ENCODE data around the gene GPC6.

GPC6 gene

GRCh38 chr13:93708308-93709075, 481.9 kb downstream of the GPC6 start:
- no peak for DNase-seq

DNA sequence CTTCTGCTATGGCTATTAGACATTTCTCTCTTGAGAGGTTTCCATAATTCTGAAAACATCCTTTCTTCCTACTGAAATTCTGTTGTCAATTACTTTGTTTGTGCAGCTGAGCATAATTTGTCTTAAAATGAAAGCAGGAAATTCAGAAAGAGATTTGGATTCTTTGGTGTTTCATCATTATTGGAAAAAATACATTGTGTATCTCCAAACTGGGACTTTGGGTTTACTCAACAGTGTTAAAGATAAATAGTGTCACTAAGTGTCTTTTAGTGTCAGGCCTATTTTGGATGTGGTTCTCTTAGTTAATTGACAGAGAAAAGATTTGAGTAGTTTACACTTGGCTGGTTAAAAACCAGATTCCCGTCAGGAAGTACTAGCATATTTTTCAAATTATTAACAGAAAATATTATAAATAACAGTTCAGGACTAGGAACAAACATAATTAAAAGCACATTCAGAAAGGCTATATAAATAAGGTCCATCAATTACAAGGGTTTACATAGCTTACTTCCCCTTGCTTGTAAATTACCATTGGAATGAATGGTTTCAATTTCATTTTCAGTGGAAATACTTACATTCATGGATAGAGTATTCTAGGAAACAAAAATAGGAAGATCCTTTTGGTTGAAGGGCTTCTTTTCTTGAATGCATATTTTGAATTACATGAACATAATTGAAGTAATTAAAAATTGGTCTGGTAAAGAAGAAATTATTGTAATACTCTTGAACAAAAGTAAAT, 483.1 kb downstream of the GPC6 start:
- DNase-seq, result no peak

DNA sequence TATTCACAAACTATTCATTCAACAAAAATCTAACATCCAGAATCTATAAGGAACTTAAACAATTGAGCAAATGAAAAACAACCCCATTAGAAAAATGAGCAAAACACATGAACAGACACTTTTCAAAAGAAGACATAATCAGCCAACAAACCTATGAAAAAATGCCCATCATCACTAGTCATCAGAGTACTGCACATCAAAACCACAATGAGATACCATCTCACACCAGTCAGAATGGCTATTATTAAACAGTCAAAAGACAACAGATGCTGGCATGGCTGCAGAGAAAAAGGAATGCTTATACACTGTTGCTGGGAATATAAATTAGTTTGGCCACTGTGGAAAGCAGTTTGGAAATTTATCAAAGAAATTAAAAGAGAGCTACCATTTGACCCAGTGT, 487.6 kb downstream of the GPC6 start:
- no peak for DNase-seq

GRCh38 chr13:93715866-93716265, 489.3 kb downstream of the GPC6 start:
- no peak for DNase-seq

GRCh38 chr13:93716623-93717022, 490.0 kb downstream of the GPC6 start:
- DNase-seq, result no peak

DNA sequence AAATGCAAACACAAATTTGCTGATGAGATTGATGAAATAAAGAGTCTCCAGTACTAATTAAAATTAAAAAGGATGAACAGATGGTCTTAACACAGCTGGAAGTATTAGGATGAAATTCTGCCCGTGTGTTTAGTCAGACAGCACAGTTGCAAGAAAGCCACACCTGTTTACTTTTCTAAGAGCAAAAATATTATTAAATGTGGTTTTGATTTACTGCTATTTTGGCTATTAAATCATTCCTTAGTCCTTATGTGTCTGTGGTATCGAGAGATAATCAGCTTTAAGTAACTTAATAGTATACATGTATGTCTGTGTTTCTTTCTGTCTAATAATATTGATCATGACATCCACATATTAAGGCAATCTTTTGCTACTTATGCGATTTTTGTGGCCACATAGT, 494.9 kb downstream of the GPC6 start:
- DNase-seq, result no peak

DNA sequence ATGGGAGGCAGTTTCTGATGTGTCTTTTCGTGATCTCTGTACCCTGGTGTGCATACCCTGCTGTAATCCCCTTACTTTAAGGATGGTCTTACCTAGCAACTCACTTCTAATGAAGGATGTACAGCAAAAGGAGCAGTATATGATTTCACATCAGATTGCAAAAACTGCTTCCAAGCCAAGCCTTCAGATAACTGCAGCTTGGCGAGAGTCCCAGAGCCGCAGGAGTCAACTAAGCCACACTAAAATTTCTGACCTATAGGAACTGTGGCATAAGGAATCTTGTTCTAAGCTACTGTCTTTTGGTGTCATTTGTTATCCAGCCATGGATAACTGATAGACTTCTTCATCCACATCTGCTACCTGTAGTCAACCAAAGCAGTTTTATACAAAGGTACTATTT, 496.7 kb downstream of the GPC6 start:
- no peak for DNase-seq

GRCh38 chr13:93724187-93724586, 497.6 kb downstream of the GPC6 start:
- no peak for DNase-seq

DNA sequence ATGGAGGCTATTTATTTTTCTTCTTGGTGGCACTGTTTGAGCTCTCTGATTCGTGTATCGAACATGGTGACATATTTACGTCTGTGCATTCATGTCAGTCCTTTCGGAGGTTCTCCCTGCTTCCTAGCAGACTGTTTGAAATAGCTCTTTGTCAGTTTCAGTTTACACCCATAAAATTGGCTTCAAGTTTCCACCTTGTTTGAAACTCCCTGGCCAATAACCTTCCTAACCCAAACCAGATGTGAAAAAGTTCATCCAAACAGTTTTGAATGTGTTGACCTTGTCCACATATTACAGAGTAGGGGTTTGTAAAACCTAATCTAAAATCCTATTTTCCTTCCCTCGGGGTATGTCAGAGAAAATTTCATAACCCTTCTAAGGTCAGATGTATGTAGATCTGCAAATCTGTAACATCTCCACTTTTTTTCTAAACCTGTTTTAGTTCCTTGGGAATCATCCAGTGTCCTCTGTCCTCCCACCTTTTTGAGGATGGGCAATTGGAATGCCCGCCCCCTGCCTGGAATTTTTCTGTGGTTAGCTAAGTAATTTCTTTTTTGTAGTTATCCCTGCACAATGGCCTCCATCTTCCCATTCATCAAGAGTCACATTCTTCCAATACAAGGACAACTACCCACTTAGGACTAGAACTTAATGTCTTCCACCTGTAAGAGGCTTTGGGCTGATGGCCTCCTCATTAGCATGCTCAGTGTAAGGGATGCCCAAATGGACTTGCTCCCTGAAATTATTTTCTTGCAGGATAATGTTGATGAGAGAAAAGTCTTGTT, 499.8 kb downstream of the GPC6 start:
- DNase-seq, result no peak

- no peak for DNase-seq
Observed at GRCh38 chr13:93727211-93728141, 500.9 kb downstream of the GPC6 start.

- no peak for DNase-seq
Observed at GRCh38 chr13:93729383-93729782, 502.8 kb downstream of the GPC6 start.

GRCh38 chr13:93730780-93731179, 504.2 kb downstream of the GPC6 start:
- no peak for DNase-seq

GRCh38 chr13:93732186-93732585, 505.6 kb downstream of the GPC6 start:
- no peak for DNase-seq

GRCh38 chr13:93736081-93736480, 509.5 kb downstream of the GPC6 start:
- no peak for DNase-seq

GRCh38 chr13:93736909-93737308, 510.3 kb downstream of the GPC6 start:
- no peak for DNase-seq

GRCh38 chr13:93740334-93740733, 513.7 kb downstream of the GPC6 start:
- DNase-seq, result no peak

GRCh38 chr13:93744033-93744432, 517.4 kb downstream of the GPC6 start:
- no peak for DNase-seq

GRCh38 chr13:93744886-93745285, 518.3 kb downstream of the GPC6 start:
- no peak for DNase-seq

DNA sequence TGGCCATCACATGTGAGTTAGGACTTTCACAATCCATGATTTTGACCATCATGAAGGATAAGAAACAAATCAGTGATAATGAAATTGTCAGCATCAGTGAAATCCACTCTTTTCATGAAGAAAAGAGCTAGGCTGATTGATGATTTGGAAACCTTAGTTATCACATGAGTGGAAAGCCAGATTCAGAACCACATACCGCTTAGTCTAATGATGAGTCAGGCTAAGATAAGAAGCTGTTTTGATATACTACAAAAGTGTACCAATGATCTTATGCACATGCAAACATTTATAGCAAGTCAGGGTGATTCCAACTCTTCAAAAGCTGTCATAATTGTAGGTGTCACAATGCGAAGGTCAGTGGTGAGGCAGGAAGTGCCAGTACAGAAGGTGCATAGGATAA, 519.3 kb downstream of the GPC6 start:
- no peak for DNase-seq

GRCh38 chr13:93746589-93746988, 520.0 kb downstream of the GPC6 start:
- DNase-seq, result no peak

- no peak for DNase-seq
Observed at GRCh38 chr13:93750676-93751075, 524.1 kb downstream of the GPC6 start.

GRCh38 chr13:93751117-93751516, 524.5 kb downstream of the GPC6 start:
- DNase-seq, result no peak

GRCh38 chr13:93752541-93752940, 525.9 kb downstream of the GPC6 start:
- DNase-seq, result no peak
